Adipose tissue (tissue), 3 donors: ENCODE results near the gene GPC2. TPM values are rescaled to one million over a fixed set of nuclear protein-coding genes. Genes with fewer than 3 reads are reported as not detected.
"Not testable (repeated sequence)": the region's sequence is repeated elsewhere in the genome, so short reads cannot be mapped to it uniquely, and the experiment has no call there.

Experiments
- H3K27ac ChIP-seq: one replicate; pipeline ENCODE4 v1.5.1; 2013; ENCODE audit warnings: low read depth, low read length
- WGBS, 3 donors: extraction: QIAGEN DNeasy Blood & Tissue Kit; methylation state at CpG; one replicate each; pipeline ENCODE4 v1.1.7; 2013; 5-methylcytosine and 5-hydroxymethylcytosine counted together
- polyA plus RNA-seq, 3 donors: library from polyadenylated mRNA; stranded (reverse); fragments of 200-250 nt; gene quantifications; one replicate each; pipeline ENCODE4 v1.2.3, GENCODE V29; 2013
- donor health status: healthy with polysubstance abuse.
- donor health status: Bipolar disorder and iron deficiency.
- donor health status: healthy.

Gene GPC2, protein sequence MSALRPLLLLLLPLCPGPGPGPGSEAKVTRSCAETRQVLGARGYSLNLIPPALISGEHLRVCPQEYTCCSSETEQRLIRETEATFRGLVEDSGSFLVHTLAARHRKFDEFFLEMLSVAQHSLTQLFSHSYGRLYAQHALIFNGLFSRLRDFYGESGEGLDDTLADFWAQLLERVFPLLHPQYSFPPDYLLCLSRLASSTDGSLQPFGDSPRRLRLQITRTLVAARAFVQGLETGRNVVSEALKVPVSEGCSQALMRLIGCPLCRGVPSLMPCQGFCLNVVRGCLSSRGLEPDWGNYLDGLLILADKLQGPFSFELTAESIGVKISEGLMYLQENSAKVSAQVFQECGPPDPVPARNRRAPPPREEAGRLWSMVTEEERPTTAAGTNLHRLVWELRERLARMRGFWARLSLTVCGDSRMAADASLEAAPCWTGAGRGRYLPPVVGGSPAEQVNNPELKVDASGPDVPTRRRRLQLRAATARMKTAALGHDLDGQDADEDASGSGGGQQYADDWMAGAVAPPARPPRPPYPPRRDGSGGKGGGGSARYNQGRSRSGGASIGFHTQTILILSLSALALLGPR
- polyA plus RNA-seq = under 1 TPM; 0.22 to 0.31 (median 0.30) TPM

DNA sequence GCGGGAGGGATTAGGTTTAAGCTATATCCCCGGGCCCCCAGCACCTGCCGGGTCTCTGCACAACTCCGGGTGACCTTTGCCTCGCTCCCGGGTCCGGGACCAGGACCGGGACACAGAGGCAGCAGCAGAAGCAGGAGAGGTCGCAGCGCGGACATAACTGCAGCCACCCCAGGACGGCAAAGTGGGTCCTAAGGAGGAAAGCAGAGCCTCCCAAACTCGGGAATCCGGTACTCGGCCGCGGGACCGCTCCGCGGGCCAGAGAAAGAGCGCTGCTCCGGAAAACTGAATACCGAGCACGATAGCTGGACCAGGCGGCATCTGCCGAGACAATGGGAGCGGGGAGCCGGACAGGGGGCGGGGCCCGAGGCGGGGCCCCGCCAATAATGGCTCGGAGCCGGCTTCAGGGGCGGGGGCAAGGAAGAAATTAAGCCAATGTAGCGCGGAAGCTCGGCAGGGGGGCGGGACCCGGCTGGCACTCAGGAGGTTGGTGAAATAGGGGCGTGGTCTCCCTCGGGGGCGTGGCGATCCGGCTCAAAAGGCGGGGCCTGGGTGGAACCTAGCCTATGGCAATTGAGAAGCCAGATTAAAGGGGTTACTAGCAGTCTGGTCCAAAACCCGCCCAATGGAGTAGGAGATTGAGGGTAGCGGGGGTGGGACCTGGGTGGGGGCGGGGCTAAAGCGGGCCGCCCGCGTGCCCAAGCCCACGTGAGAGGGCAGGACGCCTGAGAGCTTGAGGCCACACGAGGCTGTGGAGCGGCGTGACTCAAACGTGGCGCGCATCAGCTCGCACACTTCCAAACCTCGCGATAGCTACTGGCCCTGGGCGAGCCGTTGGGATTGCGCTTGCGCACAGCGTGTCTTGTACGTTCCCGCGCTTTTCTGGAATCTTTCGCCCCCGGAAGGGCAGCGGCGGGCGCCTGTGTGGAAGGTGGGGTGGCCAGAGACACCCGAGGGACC, at the start of gene GPC2, which contains the start of gene STAG3:
GPC2 (minus strand) TSS at position 337 of the 957 bp plus-strand sequence; CDS start at position 155, 182 bp downstream.
STAG3 (plus strand) TSS at position 874 of the 957 bp plus-strand sequence. CDS start 2,639 bp downstream, outside the sequence.
- 1 to 4% (median 3%) methylated on average over 76 to 78 of the region's 78 CpGs for WGBS, 3 donors
- H3K27ac ChIP-seq = no peak within 1 kb of the TSS

DNA sequence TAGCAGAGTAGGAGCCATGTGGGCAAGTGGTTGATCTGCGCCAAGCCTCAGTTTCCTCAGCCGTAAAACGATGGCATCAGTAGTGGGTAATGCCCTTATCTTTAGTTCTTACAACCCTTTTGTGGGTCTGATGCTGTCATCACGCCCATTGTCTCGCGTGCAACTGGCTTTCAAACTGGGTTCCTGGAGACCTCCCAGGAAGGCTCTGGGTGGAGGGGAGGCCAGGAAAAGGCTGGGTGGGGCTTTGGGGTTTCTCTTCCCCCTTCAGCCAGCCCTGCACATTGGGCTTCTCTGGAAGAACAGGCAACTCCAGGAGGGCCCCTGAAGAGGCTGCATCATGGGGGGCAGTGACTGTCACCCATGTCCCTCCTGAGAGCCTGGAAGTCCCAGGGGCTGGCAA, 47.7 kb upstream of the GPC2 start:
- WGBS, 3 donors = 83 to 88% (median 87%) methylated on average over 6 of the region's 6 CpGs
- H3K27ac ChIP-seq = not testable (repeated sequence)

DNA sequence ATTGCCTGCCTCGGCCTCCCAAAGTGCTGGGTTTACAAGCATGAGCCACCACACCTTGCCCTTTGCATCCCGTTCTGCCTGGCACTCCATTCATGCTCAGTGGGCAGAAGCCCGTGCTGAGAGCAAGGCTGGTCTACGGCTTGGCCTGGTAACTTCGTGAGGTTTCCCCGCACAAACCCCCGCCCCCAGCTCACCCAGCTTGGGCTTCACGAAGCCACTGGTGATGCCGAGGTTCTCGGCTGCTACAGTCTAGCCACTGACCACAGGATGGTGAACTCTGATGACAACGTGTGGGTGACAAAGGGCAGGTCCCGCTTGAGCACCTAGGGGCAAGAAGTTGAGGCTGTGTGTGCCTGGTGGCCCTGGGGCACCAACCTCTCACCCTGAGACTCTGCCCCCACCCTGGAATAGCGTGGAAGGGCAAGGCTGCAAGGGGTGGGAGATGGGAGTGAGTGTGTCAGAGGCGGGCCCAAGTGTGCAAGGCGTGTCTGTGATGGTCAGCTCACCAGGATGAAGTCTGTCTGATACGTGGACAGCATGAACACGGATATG, 46.3 kb upstream of the GPC2 start:
- not testable (repeated sequence) for H3K27ac ChIP-seq
- 89 to 95% (median 93%) methylated on average over 15 to 17 of the region's 17 CpGs for WGBS, 3 donors

DNA sequence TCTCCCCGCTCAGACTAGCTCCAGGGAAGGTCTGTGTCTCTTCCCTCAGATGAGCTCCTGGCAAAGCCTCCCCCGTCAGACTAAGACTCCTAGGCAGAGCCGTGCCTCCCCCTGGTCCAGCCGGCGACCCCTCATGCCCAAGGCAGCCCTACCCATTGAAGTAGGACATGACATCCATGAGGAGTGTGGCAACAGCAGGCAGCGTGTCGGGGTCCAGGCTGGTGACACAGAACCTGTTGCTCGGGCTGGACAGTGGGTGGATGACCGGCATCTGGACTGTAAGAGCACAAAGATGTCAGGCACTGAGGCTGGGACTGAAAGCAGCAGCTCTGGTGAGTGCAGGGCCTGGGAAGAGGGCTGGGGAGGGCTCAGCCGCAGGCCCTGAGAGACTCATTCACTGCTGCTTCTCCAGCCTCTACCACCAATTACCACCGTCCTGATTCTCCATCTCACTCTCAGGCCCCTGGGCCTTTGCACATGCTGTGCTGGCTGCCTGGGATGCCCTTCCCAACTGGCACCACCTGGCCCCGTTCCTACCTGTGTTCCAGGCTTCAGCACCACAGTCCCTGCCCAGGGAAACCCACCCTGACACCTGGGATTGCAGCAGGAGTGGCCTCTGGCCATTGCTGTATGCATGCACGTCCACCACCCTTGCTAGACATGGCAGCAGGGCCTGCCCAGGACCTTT, 45.4 kb upstream of the GPC2 start:
- H3K27ac ChIP-seq = no peak overlapping the region
- WGBS, 3 donors = 89 to 96% (median 96%) methylated on average over 12 to 13 of the region's 13 CpGs

DNA sequence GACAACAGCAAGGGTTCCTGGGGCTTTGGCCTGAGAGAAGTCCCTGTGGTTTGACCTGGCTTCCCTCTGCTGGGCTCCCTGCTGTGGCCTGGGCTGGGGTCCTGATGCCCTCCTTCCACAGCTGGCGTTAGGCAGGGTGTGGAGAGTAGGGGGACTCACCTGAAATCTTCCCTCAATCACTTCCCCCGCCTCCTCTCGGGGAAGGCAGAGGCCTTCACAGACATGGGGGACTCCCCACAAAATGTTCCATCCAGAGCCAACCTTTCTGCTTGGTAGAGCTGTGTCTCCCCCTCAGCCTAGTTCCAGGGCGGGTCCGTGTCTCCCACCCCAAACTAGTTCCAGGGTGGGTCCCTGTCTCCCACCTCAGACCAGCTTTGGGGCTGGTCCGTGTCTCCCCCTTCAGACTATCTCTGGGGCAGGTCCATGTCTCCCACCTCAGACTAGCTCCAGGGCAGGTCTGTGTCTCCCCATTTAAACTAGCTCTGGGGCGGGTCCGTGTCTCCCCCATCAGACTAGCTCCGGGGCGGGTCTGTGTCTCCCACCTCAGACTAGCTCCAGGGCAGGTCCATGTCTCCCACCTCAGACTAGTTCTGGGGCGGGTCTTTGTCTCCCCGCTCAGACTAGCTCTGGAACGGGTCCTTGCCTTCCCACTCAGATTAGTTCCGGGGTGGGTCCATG, 44.7 kb upstream of the GPC2 start:
- H3K27ac ChIP-seq = no peak overlapping the region
- 84 to 86% (median 86%) methylated on average over 12 to 14 of the region's 14 CpGs for WGBS, 3 donors

DNA sequence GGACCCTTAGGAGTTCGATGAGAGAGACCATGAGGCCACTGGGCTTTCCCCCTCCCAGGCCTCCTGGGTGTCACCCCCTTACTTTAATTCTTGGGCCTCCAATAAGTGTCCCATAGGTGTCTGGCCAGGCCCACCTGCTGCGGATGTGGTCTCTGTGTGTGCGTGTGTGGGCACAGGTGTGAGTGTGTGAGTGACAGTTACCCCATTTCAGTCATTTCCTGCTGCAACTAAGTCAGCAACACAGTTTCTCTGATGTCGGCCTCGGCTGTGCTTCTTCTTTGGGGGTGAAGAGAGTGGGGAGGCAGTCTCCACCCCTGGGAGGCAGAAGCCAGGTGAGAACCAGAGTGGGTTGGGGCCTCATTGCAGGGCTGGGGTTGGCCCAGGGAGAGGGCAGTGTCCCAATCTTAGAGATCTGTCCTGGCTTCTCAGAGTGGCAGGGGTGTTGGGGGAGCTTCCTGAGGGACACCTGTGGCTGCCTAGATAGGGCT, 44.1 kb upstream of the GPC2 start:
- H3K27ac ChIP-seq = no peak overlapping the region
- WGBS, 3 donors = 76 to 83% (median 80%) methylated on average over 5 of the region's 5 CpGs

DNA sequence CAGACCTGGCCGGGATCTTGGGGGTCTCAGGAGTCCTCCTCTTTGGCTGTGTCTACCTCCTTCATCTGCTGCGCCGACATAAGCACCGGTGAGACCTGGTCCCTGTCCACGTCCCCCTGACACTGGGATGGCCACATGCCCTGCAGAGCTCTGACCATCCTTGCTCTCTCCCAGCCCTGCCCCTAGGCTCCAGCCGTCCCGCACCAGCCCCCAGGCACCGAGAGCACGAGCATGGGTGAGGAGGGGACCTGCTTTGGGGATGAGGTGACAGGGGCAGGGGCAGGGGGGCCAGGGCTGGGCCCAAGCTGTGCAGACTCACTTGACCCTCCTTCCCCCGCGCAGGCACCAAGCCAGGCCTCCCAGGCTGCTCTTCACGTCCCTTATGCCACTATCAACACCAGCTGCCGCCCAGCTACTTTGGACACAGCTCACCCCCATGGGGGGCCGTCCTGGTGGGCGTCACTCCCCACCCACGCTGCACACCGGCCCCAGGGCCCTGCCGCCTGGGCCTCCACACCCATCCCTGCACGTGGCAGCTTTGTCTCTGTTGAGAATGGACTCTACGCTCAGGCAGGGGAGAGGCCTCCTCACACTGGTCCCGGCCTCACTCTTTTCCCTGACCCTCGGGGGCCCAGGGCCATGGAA, 43.5 kb upstream of the GPC2 start:
- 76 to 89% (median 83%) methylated on average over 21 to 22 of the region's 22 CpGs for WGBS, 3 donors
- no peak overlapping the region for H3K27ac ChIP-seq

DNA sequence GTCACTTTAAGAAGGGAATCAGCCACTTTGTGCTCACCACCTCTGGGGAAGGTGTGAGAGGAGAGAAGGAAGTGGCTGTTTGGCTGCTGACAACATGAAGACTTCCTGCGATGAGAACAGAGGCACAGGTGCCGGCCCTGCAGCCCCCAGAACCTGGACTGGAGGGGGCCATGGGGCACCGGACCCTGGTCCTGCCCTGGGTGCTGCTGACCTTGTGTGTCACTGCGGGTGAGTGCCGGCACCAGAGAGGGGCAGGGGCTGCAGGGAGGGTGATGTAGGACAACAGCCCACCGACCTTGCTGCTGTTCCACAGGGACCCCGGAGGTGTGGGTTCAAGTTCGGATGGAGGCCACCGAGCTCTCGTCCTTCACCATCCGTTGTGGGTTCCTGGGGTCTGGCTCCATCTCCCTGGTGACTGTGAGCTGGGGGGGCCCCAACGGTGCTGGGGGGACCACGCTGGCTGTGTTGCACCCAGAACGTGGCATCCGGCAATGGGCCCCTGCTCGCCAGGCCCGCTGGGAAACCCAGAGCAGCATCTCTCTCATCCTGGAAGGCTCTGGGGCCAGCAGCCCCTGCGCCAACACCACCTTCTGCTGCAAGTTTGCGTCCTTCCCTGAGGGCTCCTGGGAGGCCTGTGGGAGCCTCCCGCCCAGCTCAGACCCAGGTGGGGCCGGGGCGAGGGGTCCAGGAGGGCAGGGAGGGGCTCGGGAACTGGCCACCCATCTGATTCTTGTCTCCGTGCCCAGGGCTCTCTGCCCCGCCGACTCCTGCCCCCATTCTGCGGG, 42.8 kb upstream of the GPC2 start, which contains the start of gene PVRIG:
PVRIG (plus strand) TSS at position 149 of the 785 bp plus-strand sequence; CDS start at position 171, 22 bp downstream.
- not testable (repeated sequence) for H3K27ac ChIP-seq
- 79 to 83% (median 80%) methylated on average over 20 to 25 of the region's 27 CpGs for WGBS, 3 donors

DNA sequence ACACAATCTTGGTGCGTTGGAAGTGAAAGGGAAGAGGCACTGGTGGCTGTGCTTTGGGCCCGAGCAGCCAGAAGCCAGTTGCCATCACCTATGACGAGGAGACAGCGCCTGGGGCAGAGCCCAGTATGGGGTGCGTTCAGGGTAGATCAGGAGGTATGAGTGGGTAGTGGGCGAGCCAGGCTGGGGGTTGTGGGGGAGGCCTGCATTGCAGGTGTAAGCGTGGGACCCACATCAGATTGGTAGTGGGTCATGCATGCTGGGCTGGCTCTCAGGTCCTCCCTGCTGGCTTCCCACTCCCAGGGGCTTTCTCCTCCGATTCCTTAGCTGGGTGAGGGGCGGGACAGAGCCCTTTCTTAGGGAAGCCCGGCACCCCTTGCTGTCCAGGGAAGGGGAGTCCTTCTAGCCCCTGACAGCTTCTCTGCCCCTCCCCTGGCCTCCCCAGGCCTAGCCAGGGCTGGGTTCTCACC, 42.1 kb upstream of the GPC2 start:
- no peak overlapping the region for H3K27ac ChIP-seq

DNA sequence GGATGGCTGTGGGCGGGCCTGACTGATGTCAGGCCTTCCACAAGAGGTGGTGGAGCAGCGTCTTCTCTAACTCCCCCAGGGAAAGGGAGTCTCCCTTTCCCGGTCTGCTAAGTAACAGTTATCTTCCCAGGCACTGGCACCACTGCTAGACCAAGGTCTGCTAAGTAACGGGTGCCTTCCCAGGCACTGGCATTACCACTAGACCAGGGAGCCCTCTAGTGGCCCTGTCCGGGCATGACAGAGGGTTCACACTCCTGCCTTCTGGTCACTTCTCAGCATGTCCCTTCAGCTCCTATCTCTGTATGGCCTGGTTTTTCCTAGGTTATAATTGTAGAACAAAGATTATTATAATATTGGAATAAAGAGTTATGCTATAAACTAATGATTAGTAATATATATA, 40.8 kb upstream of the GPC2 start:
- 0 to 6% methylated on average over 2 of the region's 5 CpGs; no CpG with 5 or more reads in 1 of the 3 donors for WGBS, 3 donors
- not testable (repeated sequence) for H3K27ac ChIP-seq

More for the DNA sequence above, 42.1 kb upstream of the GPC2 start:
- 83 to 89% (median 85%) methylated on average over 8 to 10 of the region's 10 CpGs for WGBS, 3 donors

DNA sequence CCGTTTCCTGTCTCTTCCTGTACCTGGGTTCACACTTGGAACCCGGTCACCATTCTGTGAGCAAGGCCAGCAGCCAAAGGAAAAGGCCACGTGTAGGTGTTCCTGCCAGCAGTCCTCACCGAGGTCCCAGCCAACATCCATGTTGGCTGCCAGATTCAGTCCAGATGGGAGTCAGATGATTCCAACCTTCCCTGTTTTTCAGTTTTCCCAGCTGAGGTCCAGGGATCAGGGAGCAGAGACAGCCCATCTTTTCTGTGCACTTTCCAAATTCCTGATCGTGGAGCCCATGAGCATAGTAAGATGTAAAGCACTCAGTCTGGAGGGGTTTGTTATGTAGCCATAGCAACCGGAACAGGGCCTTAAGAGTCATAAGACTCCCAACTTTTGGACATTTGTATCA, 38.7 kb upstream of the GPC2 start:
- 37 to 49% (median 47%) methylated on average over 6 of the region's 6 CpGs for WGBS, 3 donors
- H3K27ac ChIP-seq = no peak overlapping the region

DNA sequence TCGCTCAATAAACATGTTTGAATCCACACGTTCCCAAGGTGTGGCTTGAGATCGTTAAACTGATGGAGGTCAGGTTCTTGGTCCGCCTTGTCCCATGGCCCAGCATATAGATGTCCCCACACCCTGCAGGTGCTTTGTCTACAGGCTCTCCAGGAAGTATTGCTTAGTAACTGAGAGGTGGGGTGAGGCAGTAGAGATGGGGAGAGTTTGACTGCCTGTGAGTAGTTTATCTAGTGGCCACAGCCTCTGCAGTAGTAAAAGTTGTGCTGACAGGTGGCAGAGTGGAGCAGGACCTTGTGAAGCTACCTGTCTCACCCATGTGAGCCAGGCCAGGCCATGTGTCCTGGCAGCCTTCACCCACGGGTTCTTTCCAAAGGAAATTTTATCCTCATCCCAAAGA, 37.2 kb upstream of the GPC2 start:
- WGBS, 3 donors = 79 to 89% (median 87%) methylated on average over 5 of the region's 5 CpGs
- H3K27ac ChIP-seq = not testable (repeated sequence)

DNA sequence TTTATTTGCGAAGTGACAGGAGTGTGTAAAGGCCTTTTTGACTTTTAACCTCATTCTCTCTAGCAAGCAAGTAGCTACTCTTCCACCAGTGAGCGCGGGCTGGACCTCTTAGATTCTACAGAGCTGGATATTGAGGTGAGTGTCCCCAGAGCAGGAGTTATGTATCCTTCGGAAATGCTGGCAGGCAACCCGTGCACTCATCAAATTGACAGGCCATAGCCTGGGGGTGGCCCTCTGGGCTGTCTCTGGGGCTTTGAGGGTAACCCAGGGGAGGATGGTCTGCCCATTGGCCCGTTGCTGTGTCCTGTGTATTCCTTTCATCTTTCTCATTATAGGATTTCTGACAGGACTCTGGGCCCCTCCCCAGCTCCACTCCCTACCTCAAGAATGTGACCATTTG, 36.5 kb upstream of the GPC2 start:
- WGBS, 3 donors = 51 to 61% (median 59%) methylated on average over 6 of the region's 6 CpGs
- no peak overlapping the region for H3K27ac ChIP-seq

DNA sequence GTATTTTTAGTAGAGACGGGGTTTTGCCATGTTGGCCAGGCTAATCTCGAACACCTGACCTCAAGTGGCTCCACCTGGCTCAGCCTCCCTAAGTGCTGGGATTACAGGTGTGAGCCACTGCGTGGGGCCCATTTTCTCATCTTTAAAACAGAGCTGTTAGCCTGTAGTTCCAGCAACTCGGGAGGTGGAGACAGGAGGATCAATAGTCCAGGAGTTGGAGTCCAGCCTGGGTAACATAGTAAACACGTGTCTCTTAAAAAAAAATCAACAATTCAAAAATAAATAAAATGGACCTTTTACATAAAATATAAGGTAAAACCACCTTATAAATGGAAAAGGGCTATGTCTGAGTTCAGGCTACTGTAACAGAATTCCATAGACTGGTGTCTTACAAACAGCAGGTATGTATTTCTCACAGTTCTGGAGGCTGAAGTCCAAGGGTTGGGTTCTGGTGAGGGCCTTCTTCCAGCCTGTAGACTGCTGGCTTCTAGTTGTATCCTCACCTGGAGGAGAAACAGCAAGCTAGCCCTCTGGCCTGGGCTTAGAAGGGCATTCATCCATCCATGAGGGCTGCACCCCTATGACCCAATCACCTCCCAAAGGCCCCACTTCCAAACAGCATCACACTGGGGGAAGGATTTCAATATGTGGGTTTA, 35.6 kb upstream of the GPC2 start:
- H3K27ac ChIP-seq = no peak overlapping the region
- WGBS, 3 donors = 65 to 92% (median 86%) methylated on average over 5 of the region's 5 CpGs

DNA sequence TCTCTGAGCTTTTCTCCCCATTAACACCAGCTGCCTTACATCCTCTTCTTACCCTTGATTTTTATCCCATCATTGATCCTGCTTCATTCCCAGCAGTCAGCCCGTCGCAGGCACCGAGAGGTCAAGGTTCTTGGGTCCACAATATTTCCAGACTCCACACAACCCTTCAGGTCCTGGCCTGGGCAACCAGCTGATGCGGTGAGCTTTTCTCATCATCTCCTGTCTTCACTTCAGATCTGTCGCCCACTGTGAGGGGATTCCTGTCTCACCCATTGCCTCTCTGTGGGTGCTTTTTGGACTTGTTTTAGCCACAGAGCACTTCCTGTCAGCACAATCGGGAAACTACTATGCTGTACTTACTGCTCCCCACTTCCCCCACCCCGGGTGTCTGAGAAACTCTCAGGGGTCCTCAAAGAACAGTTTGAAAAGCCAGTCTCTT, 34.2 kb upstream of the GPC2 start:
- H3K27ac ChIP-seq = no peak overlapping the region
- 67 to 80% (median 77%) methylated on average over 7 of the region's 7 CpGs for WGBS, 3 donors
